Skeletal muscle tissue (tissue), 4 donors: Measurements from ENCODE around the gene SMG6. TPM values are rescaled to one million over a fixed set of nuclear protein-coding genes. Genes with fewer than 3 reads are reported as not detected.

Source experiments
- H3K27ac ChIP-seq: one replicate; pipeline ENCODE4 v1.7.0; 2013; ENCODE audit warnings: mild to moderate bottlenecking, low read depth, low read length, inconsistent platforms
- H3K27me3 ChIP-seq, 3 donors: one replicate each; pipeline ENCODE4 v1.7.0; 2013; ENCODE audit warnings: low read length in 3 of 3; ENCODE audit not compliant: control insufficient read depth in 3 of 3, insufficient read depth in 3 of 3
- H3K36me3 ChIP-seq, 3 donors: one replicate each; pipeline ENCODE4 v1.7.0; 2013; ENCODE audit warnings: low read length in 3 of 3; ENCODE audit not compliant: control insufficient read depth in 3 of 3, insufficient read depth in 3 of 3
- H3K4me1 ChIP-seq, 3 donors: one replicate each; pipeline ENCODE4 v1.7.0; 2013; ENCODE audit warnings: low read length in 3 of 3, mild to moderate bottlenecking in 3 of 3; ENCODE audit not compliant: control insufficient read depth in 3 of 3, insufficient read depth in 3 of 3
- H3K4me3 ChIP-seq, 3 donors: one replicate each; pipeline ENCODE4 v1.7.0; 2013; ENCODE audit warnings: low read length in 3 of 3
- H3K9ac ChIP-seq, 3 donors: one replicate each; pipeline ENCODE4 v1.7.0; 2013; ENCODE audit warnings: low read length in 3 of 3, mild to moderate bottlenecking in 3 of 3, moderate library complexity in 2 of 3, low read depth in 1 of 3
- H3K9me3 ChIP-seq, 3 donors: one replicate each; pipeline ENCODE4 v1.7.0; 2013; ENCODE audit warnings: low read length in 3 of 3; ENCODE audit not compliant: control insufficient read depth in 3 of 3
- total RNA-seq: library from RNA; depleted of rRNA; stranded (reverse); fragments of >200 nt; gene quantifications from one replicate; pipeline ENCODE4 v1.2.3, GENCODE V29; 2014
- donor health status: Osteomylitis.

SMG6 gene
- total RNA-seq, 1 donor from 2014 or later: 13.6 TPM

- H3K36me3 ChIP-seq: no peaks in the 10 kb centered on the region
- peaks cover 13 to 31% (median 22%) of the 10 kb centered on the region in 3 donors for H3K27me3 ChIP-seq
- H3K4me1 ChIP-seq: peaks cover 14 to 31% (median 25%) of the 10 kb centered on the region in 3 donors
- H3K4me3 ChIP-seq: peak overlapping the region; percentile 63 to 74 (median 70)
- H3K27ac ChIP-seq: no peak overlapping the region
- no peaks in the 10 kb centered on the region for H3K9me3 ChIP-seq
- H3K9ac ChIP-seq: peak overlapping the region; percentile 64 to 80 (median 68)
Measured at GRCh38 chr17:2024572-2025219, 278.9 kb downstream of the SMG6 start.

- H3K27me3 ChIP-seq: peaks cover 13 to 27% (median 25%) of the 10 kb centered on the region in 3 donors
- no peak overlapping the region for H3K27ac ChIP-seq
- H3K9ac ChIP-seq: peak overlapping the region; percentile 64 to 80 (median 68)
- no peaks in the 10 kb centered on the region for H3K9me3 ChIP-seq
- peak overlapping the region; percentile 63 to 74 (median 70) for H3K4me3 ChIP-seq
- no peaks in the 10 kb centered on the region for H3K36me3 ChIP-seq
- peaks cover 14 to 28% (median 24%) of the 10 kb centered on the region in 3 donors for H3K4me1 ChIP-seq
Measured at GRCh38 chr17:2023692-2024571, 279.7 kb downstream of the SMG6 start.

GRCh38 chr17:2023256-2023655 lies 280.3 kb downstream of the SMG6 start:
- H3K4me1 ChIP-seq: peaks cover 14 to 29% (median 28%) of the 10 kb centered on the region in 3 donors
- H3K4me3 ChIP-seq: peak overlapping the region in 2 of 3 donors; percentile 43 to 74
- peaks cover 12 to 25% (median 24%) of the 10 kb centered on the region in 3 donors for H3K27me3 ChIP-seq
- H3K9ac ChIP-seq: no peak overlapping the region
- no peaks in the 10 kb centered on the region for H3K9me3 ChIP-seq
- H3K36me3 ChIP-seq: no peaks in the 10 kb centered on the region
- no peak overlapping the region for H3K27ac ChIP-seq

- H3K27me3 ChIP-seq: peaks cover 7 to 20% (median 19%) of the 10 kb centered on the region in 3 donors
- H3K36me3 ChIP-seq: no peaks in the 10 kb centered on the region
- no peaks in the 10 kb centered on the region for H3K9me3 ChIP-seq
- H3K4me3 ChIP-seq: no peak overlapping the region
- no peak overlapping the region for H3K27ac ChIP-seq
- H3K9ac ChIP-seq: no peak overlapping the region
- peaks cover 17 to 34% (median 32%) of the 10 kb centered on the region in 3 donors for H3K4me1 ChIP-seq
Measured at GRCh38 chr17:2022647-2023240, 280.8 kb downstream of the SMG6 start.

DNA sequence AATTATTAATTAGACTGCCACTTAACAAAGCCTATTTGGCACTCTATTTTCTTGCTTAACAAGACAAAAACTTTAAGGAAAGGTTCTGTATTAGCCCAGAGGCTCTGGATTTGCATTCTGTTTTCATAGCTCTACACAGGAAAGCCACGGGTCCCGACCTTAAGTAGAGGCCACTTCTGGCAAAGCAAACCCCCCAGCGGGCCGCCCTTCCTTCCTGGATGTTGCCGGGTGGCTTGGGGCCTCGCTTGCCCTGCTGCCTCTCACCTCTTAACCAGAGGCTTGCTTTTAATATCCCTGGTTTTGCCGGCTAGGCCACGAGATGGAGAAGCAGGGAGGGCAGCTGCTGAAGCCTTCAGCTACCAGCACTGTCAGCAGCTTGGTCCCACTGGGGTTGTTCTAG lies 282.9 kb downstream of the SMG6 start:
- peaks cover 4 to 12% (median 8%) of the 10 kb centered on the region in 3 donors for H3K27me3 ChIP-seq

DNA sequence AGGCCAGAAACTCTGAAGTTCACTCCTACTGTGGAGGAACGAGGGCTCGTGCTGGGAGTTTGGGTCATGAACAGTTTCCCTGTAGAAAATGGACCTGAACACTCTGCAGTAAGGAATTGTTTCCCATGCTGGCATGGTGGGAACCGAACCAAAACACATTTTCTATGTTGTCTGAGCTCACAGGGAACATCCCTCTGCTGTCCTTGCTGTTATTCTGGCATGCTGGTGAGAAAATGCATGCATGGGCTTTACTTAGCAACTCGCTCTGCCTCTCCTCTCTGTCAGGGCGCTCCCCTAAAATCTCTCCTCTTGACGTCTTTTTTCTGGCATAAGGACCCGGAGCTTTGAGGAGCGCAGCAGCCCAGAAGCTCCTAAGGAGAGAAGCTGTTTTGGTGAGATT lies 283.9 kb downstream of the SMG6 start:
- H3K9ac ChIP-seq: no peak overlapping the region
- no peaks in the 10 kb centered on the region for H3K9me3 ChIP-seq
- H3K36me3 ChIP-seq: no peaks in the 10 kb centered on the region
- peaks cover 21 to 41% (median 25%) of the 10 kb centered on the region in 3 donors for H3K4me1 ChIP-seq
- no peak overlapping the region for H3K4me3 ChIP-seq
- H3K27ac ChIP-seq: no peak overlapping the region
- peaks cover 4 to 12% (median 6%) of the 10 kb centered on the region in 3 donors for H3K27me3 ChIP-seq

More for the DNA sequence above, 282.9 kb downstream of the SMG6 start:
- H3K9me3 ChIP-seq: no peaks in the 10 kb centered on the region
- H3K4me1 ChIP-seq: peaks cover 22 to 42% (median 31%) of the 10 kb centered on the region in 3 donors
- H3K4me3 ChIP-seq: no peak overlapping the region
- no peak overlapping the region for H3K9ac ChIP-seq
- H3K36me3 ChIP-seq: no peaks in the 10 kb centered on the region
- H3K27ac ChIP-seq: no peak overlapping the region

DNA sequence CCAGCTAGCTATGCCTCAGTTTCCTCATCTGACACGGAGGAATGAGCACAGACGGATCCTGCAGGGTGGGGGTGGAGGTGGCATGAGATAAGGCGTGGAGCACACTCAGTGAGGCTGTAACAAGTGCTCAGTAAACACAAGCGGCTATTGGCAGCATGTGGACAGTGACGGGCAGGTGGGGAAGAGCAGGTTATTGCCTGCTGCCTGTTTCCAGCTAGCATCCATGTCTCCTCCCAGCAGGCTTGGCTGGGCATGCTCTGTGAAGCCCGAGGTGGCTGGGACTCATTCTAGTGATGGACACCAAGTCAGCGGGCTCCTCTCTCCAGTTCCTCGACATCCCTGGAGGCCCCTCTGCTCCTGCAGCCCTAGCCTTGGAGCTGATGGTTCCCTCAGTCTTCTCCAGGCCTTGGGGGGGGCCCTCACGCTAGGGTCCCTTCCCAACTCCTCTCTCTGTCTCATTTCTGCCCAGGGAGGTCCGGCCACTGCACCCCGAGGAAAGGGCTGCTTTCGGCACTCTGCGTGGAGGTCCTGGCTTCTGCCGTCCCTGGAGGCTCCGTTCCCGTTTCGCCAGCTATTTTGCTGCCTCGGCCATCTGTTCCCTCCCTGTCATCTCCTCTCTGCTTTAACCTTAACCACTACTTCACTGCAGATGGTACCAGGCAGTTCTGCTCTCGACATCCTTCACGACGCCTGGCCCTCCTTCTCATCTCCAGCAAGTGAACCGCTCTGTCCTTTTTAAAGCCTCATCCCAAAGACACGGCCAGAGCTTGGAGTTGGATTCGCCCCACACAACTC lies 284.7 kb downstream of the SMG6 start:
- H3K27me3 ChIP-seq: peaks cover 4 to 10% (median 5%) of the 10 kb centered on the region in 3 donors
- H3K4me3 ChIP-seq: no peak overlapping the region
- peaks cover 13 to 35% (median 20%) of the 10 kb centered on the region in 3 donors for H3K4me1 ChIP-seq
- no peak overlapping the region for H3K9ac ChIP-seq
- H3K36me3 ChIP-seq: no peaks in the 10 kb centered on the region
- no peaks in the 10 kb centered on the region for H3K9me3 ChIP-seq
- no peak overlapping the region for H3K27ac ChIP-seq

DNA sequence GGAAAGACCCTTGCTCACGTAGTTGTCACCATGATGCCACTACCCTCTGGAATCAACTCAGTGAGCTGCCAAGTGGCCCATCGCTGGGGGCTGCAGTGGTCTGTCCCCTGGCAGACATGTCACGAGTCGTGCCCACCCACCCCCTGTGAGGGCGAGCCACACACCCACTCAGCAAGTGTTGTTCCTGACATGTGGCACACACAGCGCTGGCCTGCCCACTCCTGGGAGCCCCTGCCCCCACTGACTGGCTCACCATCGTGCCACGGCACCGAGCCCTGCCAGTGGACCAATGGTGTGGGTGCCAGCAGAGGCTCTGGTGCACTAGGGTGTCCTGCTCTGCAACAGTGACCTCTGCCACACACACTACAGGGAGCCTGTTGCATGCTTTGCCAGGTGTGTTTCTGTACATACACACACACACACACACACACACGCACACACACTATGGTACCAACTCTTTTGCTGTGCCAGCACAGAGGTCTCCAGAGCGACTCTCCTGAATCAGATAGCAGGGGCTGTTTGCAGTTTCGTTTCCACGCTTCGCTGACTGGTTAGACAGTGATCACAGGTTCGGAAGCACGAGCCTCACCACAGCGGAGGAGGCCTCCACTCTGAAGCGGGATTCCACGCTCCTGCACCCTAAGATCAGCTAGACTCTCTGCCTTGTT lies 286.2 kb downstream of the SMG6 start:
- Histone ChIP-seq H3K36me3 (no peaks in the 10 kb centered on the region), H3K9ac (peak overlapping the region in 1 of 3 donors; percentile 1), H3K27me3 (peaks cover 0 to 8% (median 5%) of the 10 kb centered on the region in 3 donors), H3K4me1 (peaks cover 12 to 40% (median 13%) of the 10 kb centered on the region in 3 donors), H3K9me3 (no peaks in the 10 kb centered on the region), H3K27ac (no peak overlapping the region), H3K4me3 (no peak overlapping the region)

GRCh38 chr17:2016494-2016893 lies 287.1 kb downstream of the SMG6 start:
- H3K36me3 ChIP-seq: no peaks in the 10 kb centered on the region
- H3K27ac ChIP-seq: no peak overlapping the region
- no peak overlapping the region for H3K9ac ChIP-seq
- no peaks in the 10 kb centered on the region for H3K9me3 ChIP-seq
- peaks cover 21 to 49% (median 22%) of the 10 kb centered on the region in 3 donors for H3K4me1 ChIP-seq
- no peak overlapping the region for H3K4me3 ChIP-seq
- peaks cover 0 to 8% (median 5%) of the 10 kb centered on the region in 3 donors for H3K27me3 ChIP-seq
